IMR-90 (cell line): ENCODE data around the gene UBE3C.

ENCODE experiments used
- BHLHE40 ChIP-seq: fragments of 150-350 bp; IDR thresholded peaks from 2 replicates; pipeline ENCODE4 v1.6.1; 2016; ENCODE audit warnings: mild to moderate bottlenecking, low read depth, low read length
- CEBPB ChIP-seq: IDR thresholded peaks from 2 replicates; pipeline ENCODE4 v1.6.1; 2012; ENCODE audit warnings: low read depth, low read length, improper control_type of control experiment
- FOS ChIP-seq: fragments of 150-350 bp; IDR thresholded peaks from 2 replicates; pipeline ENCODE4 v1.6.1; 2016; ENCODE audit warnings: low read depth, low read length
- MAZ ChIP-seq: IDR thresholded peaks from 2 replicates; pipeline ENCODE4 v1.6.1; 2012; ENCODE audit warnings: low read depth, mild to moderate bottlenecking, low read length, improper control_type of control experiment, moderate library complexity, borderline replicate concordance
- POLR2A ChIP-seq: IDR thresholded peaks from 2 replicates; pipeline ENCODE4 v1.6.1; 2012; ENCODE audit warnings: mild to moderate bottlenecking, low read depth, low read length
- RAD21 ChIP-seq: IDR thresholded peaks from 2 replicates; pipeline ENCODE4 v1.6.1; 2012; ENCODE audit warnings: low read length, improper control_type of control experiment
- RFX5 ChIP-seq: IDR thresholded peaks from 2 replicates; pipeline ENCODE4 v1.8.0; 2012; ENCODE audit warnings: low read depth, mild to moderate bottlenecking, low read length, moderate library complexity
- TF ChIP-seq, protein P1 (sequence below): conservative IDR thresholded peaks from 2 replicates; pipeline ENCODE4 v1.5.1; 2012; ENCODE audit warnings: mild to moderate bottlenecking, low read depth, low read length, improper control_type of control experiment
- TF ChIP-seq, protein P2 (sequence below): fragments of 150-350 bp; IDR thresholded peaks from 2 replicates; pipeline ENCODE4 v1.6.1; 2017; ENCODE audit warnings: mild to moderate bottlenecking, antibody characterized with exemption, low read length, low read depth

DNA sequence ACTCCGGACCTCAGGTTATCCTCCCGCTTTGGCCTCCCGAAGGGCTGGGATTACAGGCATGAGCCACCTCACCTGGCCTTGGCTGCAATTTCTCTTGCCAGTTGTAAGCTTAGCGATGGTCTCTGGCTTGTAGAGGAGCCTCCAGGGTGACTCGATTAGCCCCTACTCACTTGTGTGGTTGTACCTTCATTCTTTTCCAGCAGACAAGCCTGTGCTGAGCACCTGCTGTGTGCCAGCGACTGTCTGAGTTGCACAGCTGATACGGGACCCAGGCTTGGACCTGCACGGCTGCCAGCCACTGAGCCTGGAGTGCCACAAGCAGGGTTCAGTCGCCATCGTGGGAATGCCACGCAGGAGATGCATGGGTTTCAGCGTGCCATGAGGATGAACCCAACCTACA lies 156.0 kb downstream of the UBE3C start:
- TF ChIP-seq, protein P1, sequence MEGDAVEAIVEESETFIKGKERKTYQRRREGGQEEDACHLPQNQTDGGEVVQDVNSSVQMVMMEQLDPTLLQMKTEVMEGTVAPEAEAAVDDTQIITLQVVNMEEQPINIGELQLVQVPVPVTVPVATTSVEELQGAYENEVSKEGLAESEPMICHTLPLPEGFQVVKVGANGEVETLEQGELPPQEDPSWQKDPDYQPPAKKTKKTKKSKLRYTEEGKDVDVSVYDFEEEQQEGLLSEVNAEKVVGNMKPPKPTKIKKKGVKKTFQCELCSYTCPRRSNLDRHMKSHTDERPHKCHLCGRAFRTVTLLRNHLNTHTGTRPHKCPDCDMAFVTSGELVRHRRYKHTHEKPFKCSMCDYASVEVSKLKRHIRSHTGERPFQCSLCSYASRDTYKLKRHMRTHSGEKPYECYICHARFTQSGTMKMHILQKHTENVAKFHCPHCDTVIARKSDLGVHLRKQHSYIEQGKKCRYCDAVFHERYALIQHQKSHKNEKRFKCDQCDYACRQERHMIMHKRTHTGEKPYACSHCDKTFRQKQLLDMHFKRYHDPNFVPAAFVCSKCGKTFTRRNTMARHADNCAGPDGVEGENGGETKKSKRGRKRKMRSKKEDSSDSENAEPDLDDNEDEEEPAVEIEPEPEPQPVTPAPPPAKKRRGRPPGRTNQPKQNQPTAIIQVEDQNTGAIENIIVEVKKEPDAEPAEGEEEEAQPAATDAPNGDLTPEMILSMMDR: no peak
- no peak for TF ChIP-seq FOS
- no peak for TF ChIP-seq RAD21
- TF ChIP-seq, protein P2, sequence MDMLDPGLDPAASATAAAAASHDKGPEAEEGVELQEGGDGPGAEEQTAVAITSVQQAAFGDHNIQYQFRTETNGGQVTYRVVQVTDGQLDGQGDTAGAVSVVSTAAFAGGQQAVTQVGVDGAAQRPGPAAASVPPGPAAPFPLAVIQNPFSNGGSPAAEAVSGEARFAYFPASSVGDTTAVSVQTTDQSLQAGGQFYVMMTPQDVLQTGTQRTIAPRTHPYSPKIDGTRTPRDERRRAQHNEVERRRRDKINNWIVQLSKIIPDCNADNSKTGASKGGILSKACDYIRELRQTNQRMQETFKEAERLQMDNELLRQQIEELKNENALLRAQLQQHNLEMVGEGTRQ: no peak
- TF ChIP-seq CEBPB: no peak
- no peak for TF ChIP-seq RFX5
- no peak for TF ChIP-seq BHLHE40
- no peak for TF ChIP-seq MAZ
- TF ChIP-seq POLR2A: no peak
